M059J (cell line): ENCODE data around the gene MSH2. TPM values are rescaled to one million over a fixed set of nuclear protein-coding genes. Genes with fewer than 3 reads are reported as not detected.

ENCODE experiments used
- DNase-seq: peaks from one replicate; pipeline ENCODE4 v3.0.0-alpha.2; 2012; ENCODE audit warnings: low read depth
- total RNA-seq: library from RNA; depleted of rRNA; stranded (reverse); fragments of >200 nt; shearing (Covaris generic); gene quantifications from 2 replicates; pipeline ENCODE4 v1.2.3, GENCODE V29; 2014

The MSH2 gene
- total RNA-seq, 1 experiment from 2014 or later = 60.6 TPM

- DNase-seq = no peak
These were observed 105.1 kb downstream of the MSH2 start for GRCh38 chr2:47508080-47508479.

GRCh38 chr2:47508641-47509040, 105.7 kb downstream of the MSH2 start:
- no peak for DNase-seq

GRCh38 chr2:47509250-47509649, 106.3 kb downstream of the MSH2 start:
- DNase-seq = peak; percentile 33

- DNase-seq = no peak
These were observed 106.9 kb downstream of the MSH2 start for GRCh38 chr2:47509821-47510385.

GRCh38 chr2:47510745-47511144, 107.8 kb downstream of the MSH2 start:
- DNase-seq = no peak

- DNase-seq = peak; percentile 66
These were observed 109.7 kb downstream of the MSH2 start for GRCh38 chr2:47512581-47513083.

- no peak for DNase-seq
These were observed 111.1 kb downstream of the MSH2 start for GRCh38 chr2:47513981-47514520.

- no peak for DNase-seq
These were observed 113.6 kb downstream of the MSH2 start for GRCh38 chr2:47516360-47517104.

GRCh38 chr2:47518497-47519146, 115.7 kb downstream of the MSH2 start:
- DNase-seq = no peak

- DNase-seq = no peak
These were observed 116.2 kb downstream of the MSH2 start for GRCh38 chr2:47519147-47519537.

- DNase-seq = no peak
These were observed 116.8 kb downstream of the MSH2 start for GRCh38 chr2:47519604-47520301.

GRCh38 chr2:47520302-47520630, 117.3 kb downstream of the MSH2 start:
- no peak for DNase-seq

- peak; percentile 62 for DNase-seq
These were observed 118.1 kb downstream of the MSH2 start for GRCh38 chr2:47520825-47521665.

- DNase-seq = no peak
These were observed 118.8 kb downstream of the MSH2 start for GRCh38 chr2:47521666-47522285.

- no peak for DNase-seq
These were observed 122.2 kb downstream of the MSH2 start for GRCh38 chr2:47525167-47525566.

- no peak for DNase-seq
These were observed 125.5 kb downstream of the MSH2 start for GRCh38 chr2:47528455-47528854.

GRCh38 chr2:47528874-47529273, 125.9 kb downstream of the MSH2 start:
- no peak for DNase-seq

- no peak for DNase-seq
These were observed 127.3 kb downstream of the MSH2 start for GRCh38 chr2:47530105-47530760.

- no peak for DNase-seq
These were observed 128.6 kb downstream of the MSH2 start for GRCh38 chr2:47531378-47532042.
